Measurements from ENCODE around the gene PRKN. TPM values are rescaled to one million over a fixed set of nuclear protein-coding genes. Genes with fewer than 3 reads are reported as not detected.

The PRKN gene
- total and polyA plus RNA-seq, 2 experiments from 2014 or later: 2.3 to 3.9 TPM

GRCh38 chr6:161584051-161584450, 1143.5 kb downstream of the PRKN start:
- 58% methylated on average over 1 of the region's 1 CpG for WGBS (ENCODE audit: low lambda C conversion rate, missing lambda C conversion rate)
- Histone ChIP-seq H3K36me3 (replicated peaks; ENCODE audit: insufficient read depth, low read depth) (no peaks in the 10 kb centered on the region), H3K4me3 (no peak overlapping the region), H3K9me2 (replicated peaks; ENCODE audit: insufficient read depth) (no peaks in the 10 kb centered on the region), H3K4me1 (ENCODE audit: insufficient read depth) (no peaks in the 10 kb centered on the region), H3K9me3 (ENCODE audit: low read depth) (no peaks in the 10 kb centered on the region), H3K4me2 (no peak overlapping the region), H4K20me1 (ENCODE audit: insufficient read depth, poor library complexity, severe bottlenecking) (no peaks in the 10 kb centered on the region), H3K27ac (no peak overlapping the region), H3K27me3 (no peaks in the 10 kb centered on the region), H2AFZ (no peak overlapping the region), H3K79me2 (no peaks in the 10 kb centered on the region)
- DNase-seq (ENCODE audit: low spot score): no peak
- TF ChIP-seq CTCF (IDR thresholded peaks at IDR 0.05; ENCODE audit: poor library complexity): no peak
- TF ChIP-seq EZH2phosphoT487 (IDR thresholded peaks at IDR 0.05; ENCODE audit: low read depth, severe bottlenecking, unreplicated experiment): no peak
- TF ChIP-seq EZH2 (IDR thresholded peaks at IDR 0.05; ENCODE audit: borderline replicate concordance): no peak

- no peaks in the 10 kb centered on the region for H4K20me1 ChIP-seq (ENCODE audit: insufficient read depth, poor library complexity, severe bottlenecking)
- H3K79me2 ChIP-seq: no peaks in the 10 kb centered on the region
- H3K9me2 ChIP-seq (replicated peaks; ENCODE audit: insufficient read depth): no peaks in the 10 kb centered on the region
- no peaks in the 10 kb centered on the region for H3K4me1 ChIP-seq (ENCODE audit: insufficient read depth)
- no peak overlapping the region for H3K4me3 ChIP-seq
- no peak for DNase-seq (ENCODE audit: low spot score)
- 100% methylated on average over 5 of the region's 5 CpGs for WGBS (ENCODE audit: low lambda C conversion rate, missing lambda C conversion rate)
- no peaks in the 10 kb centered on the region for H3K36me3 ChIP-seq (replicated peaks; ENCODE audit: insufficient read depth, low read depth)
- H3K27ac ChIP-seq: no peak overlapping the region
- no peak for TF ChIP-seq EZH2phosphoT487 (IDR thresholded peaks at IDR 0.05; ENCODE audit: low read depth, severe bottlenecking, unreplicated experiment)
- TF ChIP-seq CTCF (IDR thresholded peaks at IDR 0.05; ENCODE audit: poor library complexity): no peak
- no peak for TF ChIP-seq EZH2 (IDR thresholded peaks at IDR 0.05; ENCODE audit: borderline replicate concordance)
- no peak overlapping the region for H2AFZ ChIP-seq
- H3K9me3 ChIP-seq (ENCODE audit: low read depth): no peaks in the 10 kb centered on the region
- H3K4me2 ChIP-seq: no peak overlapping the region
- H3K27me3 ChIP-seq: no peaks in the 10 kb centered on the region
Observed at GRCh38 chr6:161583584-161583983, 1144.0 kb downstream of the PRKN start.

GRCh38 chr6:161578478-161578877, 1149.1 kb downstream of the PRKN start:
- Histone ChIP-seq H3K4me2 (no peak overlapping the region), H3K4me1 (ENCODE audit: insufficient read depth) (no peaks in the 10 kb centered on the region), H3K9me3 (ENCODE audit: low read depth) (no peaks in the 10 kb centered on the region), H4K20me1 (ENCODE audit: insufficient read depth, poor library complexity, severe bottlenecking) (no peaks in the 10 kb centered on the region), H2AFZ (no peak overlapping the region), H3K9me2 (replicated peaks; ENCODE audit: insufficient read depth) (no peaks in the 10 kb centered on the region), H3K36me3 (replicated peaks; ENCODE audit: insufficient read depth, low read depth) (no peaks in the 10 kb centered on the region), H3K27ac (peak overlapping the region; percentile 19), H3K27me3 (no peaks in the 10 kb centered on the region), H3K79me2 (no peaks in the 10 kb centered on the region), H3K4me3 (no peak overlapping the region)
- WGBS (ENCODE audit: low lambda C conversion rate, missing lambda C conversion rate): 61% methylated on average over 3 of the region's 3 CpGs
- DNase-seq (ENCODE audit: low spot score): no peak
- TF ChIP-seq EZH2phosphoT487 (IDR thresholded peaks at IDR 0.05; ENCODE audit: low read depth, severe bottlenecking, unreplicated experiment): no peak
- no peak for TF ChIP-seq EZH2 (IDR thresholded peaks at IDR 0.05; ENCODE audit: borderline replicate concordance)
- TF ChIP-seq CTCF (IDR thresholded peaks at IDR 0.05; ENCODE audit: poor library complexity): no peak
